CD4-positive, alpha-beta T cell treated with Interleukin-4 for 4 hours (primary cell): Measurements from ENCODE around the gene MMUT.
"Not testable (repeated sequence)": the region's sequence is repeated elsewhere in the genome, so short reads cannot be mapped to it uniquely, and the experiment has no call there.

ENCODE experiments used
- DNase-seq: peaks from one replicate; pipeline ENCODE4 v3.0.0-alpha.2; 2020

Gene MMUT

GRCh38 chr6:49462927-49463611 lies at the start of gene MMUT, which contains the start of gene CENPQ:
MMUT (minus strand) TSS chr6:49463253; CDS start chr6:49459466, 3,787 bp downstream.
CENPQ (plus strand) TSS chr6:49463370; CDS start chr6:49470177, 6,807 bp downstream.
- DNase-seq, result peak; percentile 92

- no peak for DNase-seq
These were observed 46.3 kb upstream of the MMUT start for GRCh38 chr6:49509342-49509741.

GRCh38 chr6:49506569-49507111 lies 43.6 kb upstream of the MMUT start:
- DNase-seq, result no peak

- DNase-seq, result no peak
These were observed 41.6 kb upstream of the MMUT start for GRCh38 chr6:49504666-49505065.

DNA sequence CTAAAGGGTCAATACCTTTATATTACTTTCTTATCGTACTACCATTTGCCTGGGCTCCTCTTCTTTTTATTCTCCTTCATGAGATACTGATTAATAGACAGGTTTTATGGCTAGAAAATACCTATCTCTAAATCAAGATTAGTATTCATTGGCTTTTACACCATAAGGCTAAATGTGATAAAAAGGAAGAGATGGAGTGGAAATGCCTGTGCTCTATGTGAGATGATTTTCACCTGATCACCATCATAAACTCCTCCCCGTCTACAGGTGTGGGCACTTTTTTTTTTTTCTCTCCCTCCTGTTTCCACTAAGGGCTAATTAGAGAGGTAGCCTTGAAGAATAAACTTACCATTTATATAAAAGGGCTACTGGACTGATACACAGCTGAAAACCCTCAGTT lies 36.6 kb upstream of the MMUT start, which contains the start of gene GLYATL3:
GLYATL3 (plus strand) TSS at position 301 of the 400 bp plus-strand sequence. CDS start 12,068 bp downstream, outside the sequence.
- DNase-seq, result no peak

DNA sequence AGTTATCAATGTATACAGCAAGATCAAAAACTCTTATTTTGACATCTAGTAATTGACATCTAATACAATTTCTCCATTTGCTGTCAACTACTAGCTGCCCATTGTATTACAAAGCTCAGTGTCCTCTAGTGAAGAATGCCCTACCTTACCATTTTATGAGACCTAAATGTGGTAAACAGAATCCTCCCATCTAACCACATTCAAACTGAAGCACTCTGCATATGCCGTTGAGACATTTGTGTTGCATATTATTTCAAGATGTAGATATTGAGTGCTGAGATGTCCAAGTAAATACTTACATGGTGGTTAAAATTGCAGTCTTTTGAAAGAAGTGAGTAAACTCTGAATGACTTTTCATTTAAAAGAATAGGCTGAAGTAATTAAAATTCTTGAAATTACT lies 36.1 kb upstream of the MMUT start:
- no peak for DNase-seq

- DNase-seq, result no peak
These were observed 34.3 kb upstream of the MMUT start for GRCh38 chr6:49497304-49497703.

DNA sequence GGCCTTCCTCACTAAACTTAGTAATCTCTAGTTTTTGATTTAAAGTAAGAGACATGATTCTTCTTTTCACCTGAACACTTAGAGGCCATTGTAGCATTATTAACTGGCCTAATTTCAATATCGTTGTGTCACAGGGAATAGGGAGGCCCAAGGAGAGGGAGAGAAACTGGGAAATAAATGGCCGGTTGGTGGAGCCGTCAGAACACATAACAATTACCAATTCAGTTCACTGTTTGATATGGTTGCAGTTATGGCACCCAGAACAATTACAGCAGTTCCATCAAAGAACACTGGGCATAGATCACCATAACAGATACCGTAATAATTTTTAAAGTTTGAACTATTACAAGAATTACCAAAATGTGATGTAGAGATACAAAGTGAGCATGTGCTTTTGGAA lies 27.6 kb upstream of the MMUT start:
- no peak for DNase-seq

- DNase-seq, result not testable (repeated sequence)
These were observed 20.3 kb upstream of the MMUT start for GRCh38 chr6:49483380-49483779.

- DNase-seq, result not testable (repeated sequence)
These were observed 18.8 kb upstream of the MMUT start for GRCh38 chr6:49481846-49482245.

GRCh38 chr6:49479308-49479970 lies 16.4 kb upstream of the MMUT start:
- no peak for DNase-seq

GRCh38 chr6:49476564-49476963 lies 13.5 kb upstream of the MMUT start:
- not testable (repeated sequence) for DNase-seq

DNA sequence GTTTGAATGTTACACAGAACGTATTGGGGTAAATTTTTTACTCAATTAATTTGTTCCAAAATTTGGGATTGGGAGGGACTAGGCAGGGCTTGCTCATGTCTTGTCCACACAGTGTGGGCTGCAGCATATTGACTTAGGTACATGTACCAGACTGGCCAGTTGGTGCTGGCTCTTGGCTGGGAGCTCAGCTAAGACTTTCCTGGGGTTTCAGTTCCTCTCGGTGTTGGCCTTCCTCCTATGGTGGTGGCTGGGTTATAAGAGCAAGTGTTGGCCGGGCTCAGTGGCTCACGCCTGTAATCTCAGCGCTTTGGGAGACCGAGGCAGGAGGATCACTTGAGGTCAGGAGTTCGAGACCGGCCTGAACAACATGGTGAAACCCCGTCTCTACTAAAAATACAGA lies 5.0 kb upstream of the MMUT start:
- no peak for DNase-seq

DNA sequence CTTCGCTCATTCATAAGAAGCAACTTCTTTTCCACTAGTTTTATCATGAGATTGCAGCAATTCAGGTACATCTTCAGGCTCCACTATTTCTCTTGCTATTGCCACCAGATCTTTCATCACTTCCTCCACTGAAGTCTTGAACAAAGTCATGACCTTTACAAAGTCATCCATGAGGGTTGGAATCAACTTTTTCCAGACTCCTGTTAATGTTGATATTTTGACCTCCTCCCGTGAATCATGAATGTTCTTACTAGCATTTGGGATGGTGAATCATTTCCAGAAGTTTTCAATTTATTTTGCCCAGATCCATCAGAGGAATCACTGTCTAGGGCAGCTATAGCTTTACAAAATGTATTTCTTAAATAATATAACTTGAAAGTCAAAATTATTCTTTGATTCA lies 1.6 kb upstream of the MMUT start:
- no peak for DNase-seq

- no peak for DNase-seq
These were observed 537 bp upstream of the MMUT start for GRCh38 chr6:49463612-49463967.

DNA sequence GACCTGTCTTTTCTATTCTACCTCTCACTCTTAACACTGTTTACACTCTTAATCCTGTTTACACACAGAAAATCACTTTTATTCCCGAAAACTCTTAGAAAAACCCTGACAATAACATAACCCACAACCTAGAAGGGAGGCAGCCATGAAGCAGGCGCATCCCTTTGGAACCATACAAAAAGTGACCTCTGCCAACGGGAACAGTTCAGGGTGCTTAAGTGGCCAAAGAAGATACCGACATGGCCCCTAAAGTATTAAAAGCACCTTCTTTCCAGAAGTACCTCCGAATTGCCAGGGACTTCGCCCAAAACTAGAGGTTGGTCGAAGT lies 490 bp downstream of the MMUT start:
- no peak for DNase-seq

DNA sequence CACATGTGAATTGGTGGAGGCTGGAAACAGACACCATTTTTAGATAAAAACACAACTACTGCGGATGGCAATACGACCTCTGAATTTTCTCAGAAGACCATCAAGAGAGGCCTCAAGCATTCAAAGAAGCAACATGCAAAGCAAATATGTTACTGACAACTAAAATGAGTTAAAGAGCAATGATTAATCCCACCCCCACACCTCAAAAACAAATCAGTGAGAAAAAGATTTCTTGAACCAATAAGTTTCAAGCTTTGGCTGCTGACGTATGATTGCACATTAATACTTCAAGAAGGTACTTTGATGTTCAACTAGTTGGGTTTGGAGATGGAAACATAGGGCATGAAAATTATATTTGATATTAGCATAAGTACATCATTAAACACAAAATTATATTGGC lies 982 bp downstream of the MMUT start:
- DNase-seq, result no peak

DNA sequence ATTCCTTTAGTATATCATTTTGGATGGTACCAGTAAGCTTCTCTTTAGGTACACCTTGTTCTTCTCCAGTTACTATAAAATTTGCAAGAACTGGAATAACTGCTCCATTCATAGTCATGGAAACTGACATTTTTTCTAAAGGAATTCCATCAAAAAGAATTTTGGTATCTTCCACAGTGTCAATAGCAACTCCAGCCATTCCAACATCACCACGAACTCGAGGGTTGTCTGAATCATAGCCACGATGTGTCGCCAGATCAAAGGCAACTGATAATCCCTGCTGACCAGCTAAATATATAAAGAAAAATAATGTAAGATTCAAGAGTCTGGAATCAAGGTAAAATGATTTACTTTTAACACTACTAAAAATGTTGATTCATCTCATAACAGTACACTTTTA lies 5.3 kb downstream of the MMUT start:
- DNase-seq, result no peak

DNA sequence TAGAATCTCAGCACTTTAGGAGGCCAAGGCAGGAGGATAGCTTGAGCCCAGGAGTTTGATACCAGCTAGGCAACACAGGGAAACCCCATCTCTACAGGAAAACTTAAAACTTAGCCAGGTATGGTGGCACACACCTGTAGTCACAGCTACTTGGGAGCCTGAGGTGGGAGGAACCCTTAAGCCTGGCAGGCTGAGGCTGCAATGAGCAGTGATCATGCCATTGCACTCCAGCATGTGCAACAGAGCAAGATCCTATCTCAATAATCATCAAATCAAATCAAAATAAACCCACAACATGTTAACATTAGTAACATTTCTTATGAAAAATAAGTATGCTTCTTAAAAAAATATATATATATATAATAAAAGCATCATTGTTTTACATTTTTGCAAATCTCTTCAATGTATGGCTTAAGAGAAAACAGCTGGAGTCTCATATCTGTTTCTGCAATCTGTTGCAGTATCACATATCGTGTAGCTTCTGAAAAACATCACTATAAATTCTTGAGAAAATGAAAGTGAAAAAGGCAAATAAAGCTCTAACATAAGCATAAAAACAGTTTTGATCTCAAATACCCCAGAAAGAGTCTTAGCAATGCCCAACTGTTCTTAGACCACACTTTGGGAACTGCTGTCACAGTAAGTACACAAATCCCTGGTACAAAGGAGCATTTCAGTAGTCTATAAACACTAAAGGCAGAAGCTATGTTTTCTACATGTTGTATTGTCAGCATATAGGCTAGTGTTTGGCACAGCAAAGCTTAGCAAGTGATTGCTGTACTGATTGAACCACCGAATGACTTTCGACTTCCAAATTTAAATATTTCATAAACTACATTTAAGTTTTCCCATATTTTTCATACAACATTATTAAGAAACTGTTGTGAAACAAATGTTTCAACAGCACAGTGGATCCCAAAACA lies 8.0 kb downstream of the MMUT start:
- no peak for DNase-seq

GRCh38 chr6:49453221-49453620 lies 9.8 kb downstream of the MMUT start:
- no peak for DNase-seq

DNA sequence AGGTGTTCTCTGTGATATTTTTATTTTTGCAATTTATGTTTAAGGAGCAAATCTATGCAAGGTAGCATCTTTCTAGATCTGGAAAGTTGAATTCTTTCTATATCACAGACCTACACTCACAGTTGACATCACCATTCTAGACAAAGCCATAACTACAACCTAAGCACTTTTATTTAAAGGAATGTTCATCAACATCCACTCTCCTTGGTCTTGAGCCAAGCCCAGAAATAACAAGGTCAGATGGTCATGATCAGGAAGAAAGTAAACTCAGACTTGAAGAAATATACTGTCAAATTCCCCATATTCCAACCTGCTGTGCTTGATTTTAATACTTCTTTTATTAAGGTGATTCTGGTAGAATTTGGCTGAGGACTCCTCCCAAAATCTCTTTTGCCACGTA lies 32.2 kb downstream of the MMUT start:
- DNase-seq, result no peak

DNA sequence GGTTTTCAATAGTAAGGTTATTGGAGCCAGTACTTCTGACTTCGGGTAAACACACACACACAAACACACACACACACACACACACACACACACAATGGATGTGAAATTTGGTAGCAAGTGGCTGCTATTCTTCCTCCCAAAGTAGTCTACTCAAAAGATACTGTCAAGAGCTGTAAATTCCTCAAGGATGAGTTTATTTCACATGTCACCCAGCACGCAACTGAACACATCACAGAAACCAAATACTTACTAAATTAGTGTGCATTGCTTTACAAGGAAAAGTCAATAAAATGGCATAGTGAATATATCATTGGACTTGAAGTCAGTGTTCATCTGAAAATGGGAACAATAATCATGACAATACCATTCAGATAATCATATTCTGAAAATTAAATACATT lies 32.9 kb downstream of the MMUT start:
- no peak for DNase-seq

- no peak for DNase-seq
These were observed 39.2 kb downstream of the MMUT start for GRCh38 chr6:49423817-49424216.
